ENCODE results near the gene HOXA7.

HOXA7 gene

DNA sequence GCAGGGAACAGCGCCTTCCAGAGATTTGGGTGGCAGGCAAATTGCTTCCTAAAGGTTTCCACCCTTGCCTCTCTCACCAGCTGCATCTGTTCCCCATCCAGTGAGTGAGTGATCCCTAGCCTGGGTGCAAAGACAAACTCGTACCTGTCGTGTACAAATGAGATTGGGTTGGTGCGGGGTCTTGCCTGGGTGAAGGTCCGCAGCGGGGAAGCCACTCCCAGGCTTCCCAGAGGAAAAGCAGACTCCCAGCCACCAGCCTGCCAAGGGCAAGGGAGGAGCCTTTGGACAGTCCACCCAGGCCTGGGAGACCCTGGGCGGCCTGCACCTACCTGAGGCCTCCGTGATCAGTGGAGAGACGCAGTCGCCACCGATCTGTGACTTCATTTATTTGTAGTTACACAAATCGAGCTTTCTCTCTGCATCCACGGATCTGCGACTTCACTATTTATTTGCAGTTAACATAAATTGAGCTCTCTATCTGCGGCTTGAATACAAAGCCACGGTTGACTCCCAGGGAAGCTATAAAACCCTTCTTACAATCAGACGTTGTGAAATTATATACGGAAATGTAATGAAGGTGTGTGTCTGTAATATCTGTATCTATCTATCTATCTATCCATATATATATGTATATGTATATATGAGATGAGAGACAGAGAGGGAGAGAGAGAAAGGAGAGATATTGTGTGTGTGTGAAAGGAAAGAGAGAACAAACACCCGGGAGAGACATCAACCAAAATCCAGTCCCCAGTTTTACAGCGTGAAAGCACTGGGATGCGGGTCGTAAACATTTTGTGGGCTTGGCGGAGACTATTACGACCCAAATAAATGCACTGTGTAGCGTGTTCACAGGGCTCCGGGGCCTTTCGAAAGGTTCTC, 3.0 kb upstream of the HOXA7 start:
- no peak for DNase-seq (ENCODE audit: low read depth, low spot score)

DNA sequence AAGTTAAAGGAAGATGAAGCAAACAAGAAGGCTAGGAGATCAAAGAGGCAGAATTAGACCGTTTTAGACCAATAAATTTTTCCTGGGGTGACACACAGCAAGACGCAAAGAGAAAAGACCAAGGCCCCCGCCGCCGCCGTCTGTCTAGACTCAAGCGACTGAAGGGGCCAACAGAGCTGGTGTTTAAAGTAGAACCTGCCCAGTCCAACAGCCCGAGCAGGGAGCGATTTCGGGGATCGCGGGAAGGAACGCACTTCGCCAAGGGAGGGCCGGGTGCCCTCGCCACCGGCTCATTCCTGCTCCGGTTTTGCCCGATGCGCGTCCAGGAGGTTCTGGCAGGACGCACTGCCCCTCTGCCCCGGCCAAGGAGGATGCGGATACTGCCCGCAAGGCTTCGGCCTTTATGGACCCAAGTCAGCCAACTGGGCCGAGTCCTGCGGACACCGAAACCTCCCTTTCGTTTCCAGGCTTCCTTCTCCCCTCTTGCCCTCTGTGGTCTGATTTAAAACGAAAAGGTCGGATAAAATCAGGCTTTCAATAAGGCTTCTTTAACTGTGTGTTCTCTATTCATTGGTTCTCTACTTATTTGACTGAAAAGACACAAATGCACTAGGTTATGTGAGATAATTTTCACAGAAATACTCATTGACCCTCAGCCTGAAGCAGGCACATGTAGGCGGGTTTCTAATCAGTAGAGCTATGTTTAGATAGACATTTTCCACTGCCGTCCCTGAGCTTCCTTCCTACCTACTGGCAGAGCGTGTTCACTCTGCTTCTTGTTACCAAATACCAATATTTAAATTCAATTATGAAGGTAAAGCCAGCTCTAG, 2.2 kb upstream of the HOXA7 start:
- no peak for DNase-seq (ENCODE audit: low read depth, low spot score)

GRCh38 chr7:27157702-27158431, 1.4 kb upstream of the HOXA7 start:
- no peak for DNase-seq (ENCODE audit: low read depth, low spot score)

DNA sequence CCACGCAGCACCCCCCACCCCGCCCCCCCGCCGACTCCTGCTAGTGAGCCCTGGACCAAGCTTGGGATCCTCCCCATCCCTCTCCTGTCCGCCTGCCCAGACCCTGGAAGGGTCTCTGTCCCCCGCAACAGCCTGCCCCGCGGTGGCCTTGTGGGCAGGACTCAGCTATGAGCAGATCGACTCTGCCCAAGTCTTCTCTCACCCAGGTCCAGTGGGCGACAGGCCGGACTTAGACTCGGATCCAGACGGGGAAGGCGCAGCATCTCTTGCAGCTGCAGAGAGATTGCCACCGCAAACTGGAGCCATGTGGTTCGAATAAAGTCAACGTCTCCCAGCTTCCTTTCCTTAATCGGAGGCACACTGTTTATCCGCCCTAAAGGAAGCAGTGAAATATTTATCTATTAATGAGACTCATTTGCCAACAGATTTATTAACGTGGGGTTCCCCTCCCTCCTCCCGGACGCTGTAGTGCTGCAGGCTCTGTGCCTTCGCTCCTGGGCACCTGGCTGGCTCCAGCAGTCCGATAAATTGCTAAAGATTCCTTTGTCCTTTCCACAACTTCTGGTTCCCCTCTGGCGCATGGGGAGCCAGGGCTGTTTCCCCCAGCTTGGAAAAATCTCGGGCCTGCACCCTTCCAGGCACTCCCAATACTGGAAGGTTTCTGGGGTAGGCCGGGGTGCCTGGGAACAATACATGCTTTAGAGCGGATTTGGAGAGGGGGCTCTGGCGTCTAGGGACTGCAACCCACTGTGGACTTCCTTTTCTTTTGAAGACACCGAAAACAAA, 634 bp upstream of the HOXA7 start:
- no peak for DNase-seq (ENCODE audit: low read depth, low spot score)

- no peak for DNase-seq (ENCODE audit: low read depth, low spot score)
Measured at GRCh38 chr7:27155816-27156507, 513 bp downstream of the HOXA7 start.

DNA sequence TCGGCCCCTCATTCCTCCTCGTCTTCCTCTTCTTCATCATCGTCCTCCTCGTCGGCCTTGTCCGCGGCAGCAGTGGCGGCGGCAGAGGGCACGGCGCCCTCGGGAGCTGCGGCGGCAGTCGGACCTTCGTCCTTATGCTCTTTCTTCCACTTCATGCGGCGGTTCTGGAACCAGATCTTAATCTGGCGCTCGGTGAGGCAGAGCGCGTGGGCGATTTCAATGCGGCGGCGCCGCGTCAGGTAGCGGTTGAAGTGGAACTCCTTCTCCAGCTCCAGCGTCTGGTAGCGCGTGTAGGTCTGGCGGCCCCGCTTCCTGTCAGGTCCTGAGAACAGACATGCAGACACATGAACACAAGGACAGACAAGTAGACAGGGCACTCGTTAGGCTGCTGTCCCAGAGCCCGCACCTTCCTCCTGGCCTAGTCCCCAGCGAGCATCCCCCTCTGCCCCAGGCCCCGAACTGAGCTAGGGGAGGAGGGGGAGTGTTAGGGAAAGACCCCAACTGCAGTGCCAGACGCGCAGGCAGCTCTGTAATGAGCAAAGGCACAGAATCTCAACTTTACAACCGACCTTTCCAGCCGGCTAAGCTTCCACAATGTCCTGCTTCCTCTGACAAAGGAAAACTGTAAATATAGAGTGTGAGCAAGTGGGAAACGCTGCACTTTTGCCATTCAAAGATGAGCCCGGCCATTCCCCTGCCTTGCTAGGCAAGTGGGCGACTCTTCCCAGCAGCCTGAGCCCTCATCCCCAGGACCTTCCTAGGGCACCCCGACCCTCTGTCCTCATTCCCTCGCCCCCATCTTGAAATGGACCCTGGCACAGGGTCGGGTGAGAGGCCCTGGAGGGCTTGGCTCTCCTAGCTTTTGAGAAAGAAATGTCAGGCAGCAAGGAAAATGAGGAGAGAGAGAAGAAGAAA, 1.3 kb downstream of the HOXA7 start:
- no peak for DNase-seq (ENCODE audit: low read depth, low spot score)

DNA sequence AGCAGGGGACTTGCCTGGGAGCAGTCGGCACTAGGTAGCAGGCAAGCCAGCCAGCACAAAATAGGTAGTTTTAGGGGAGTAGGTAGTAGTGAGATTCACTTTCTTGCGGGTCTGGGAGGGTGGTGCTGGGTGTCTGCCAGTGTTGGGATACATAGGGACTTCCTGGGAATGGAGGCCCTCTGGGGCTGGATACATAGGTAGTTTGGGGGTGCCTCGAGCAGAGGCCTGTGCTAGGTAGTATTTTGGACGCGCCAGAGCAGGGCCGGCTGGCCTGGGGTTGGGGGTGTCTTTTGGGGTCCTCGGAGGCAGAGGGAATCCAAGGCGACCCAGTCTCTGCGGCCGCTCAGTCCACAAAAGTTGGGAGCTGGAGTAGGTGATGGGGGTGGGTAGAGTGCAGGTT, 2.1 kb downstream of the HOXA7 start:
- DNase-seq (ENCODE audit: low read depth, low spot score): no peak

DNA sequence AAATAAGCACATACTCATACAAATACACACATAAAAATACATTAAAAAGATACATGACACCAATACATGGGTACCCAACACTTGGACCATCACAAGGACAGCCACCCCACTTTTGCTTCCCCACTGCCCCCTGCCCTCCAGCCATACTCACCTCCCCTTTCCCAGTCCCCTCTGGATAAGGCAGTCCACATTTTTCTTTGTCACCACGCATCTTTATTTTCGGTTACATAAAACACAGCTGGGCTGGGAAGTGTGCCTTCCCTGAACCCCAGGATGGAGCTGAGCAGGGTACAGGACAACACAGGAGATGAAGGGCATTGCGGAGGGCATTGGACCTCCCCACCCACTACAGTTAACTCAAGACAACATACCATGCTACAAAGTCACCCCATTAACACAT, 2.9 kb downstream of the HOXA7 start:
- DNase-seq (ENCODE audit: low read depth, low spot score): no peak

- no peak for DNase-seq (ENCODE audit: low read depth, low spot score)
Measured at GRCh38 chr7:27152816-27153442, 3.5 kb downstream of the HOXA7 start.

DNA sequence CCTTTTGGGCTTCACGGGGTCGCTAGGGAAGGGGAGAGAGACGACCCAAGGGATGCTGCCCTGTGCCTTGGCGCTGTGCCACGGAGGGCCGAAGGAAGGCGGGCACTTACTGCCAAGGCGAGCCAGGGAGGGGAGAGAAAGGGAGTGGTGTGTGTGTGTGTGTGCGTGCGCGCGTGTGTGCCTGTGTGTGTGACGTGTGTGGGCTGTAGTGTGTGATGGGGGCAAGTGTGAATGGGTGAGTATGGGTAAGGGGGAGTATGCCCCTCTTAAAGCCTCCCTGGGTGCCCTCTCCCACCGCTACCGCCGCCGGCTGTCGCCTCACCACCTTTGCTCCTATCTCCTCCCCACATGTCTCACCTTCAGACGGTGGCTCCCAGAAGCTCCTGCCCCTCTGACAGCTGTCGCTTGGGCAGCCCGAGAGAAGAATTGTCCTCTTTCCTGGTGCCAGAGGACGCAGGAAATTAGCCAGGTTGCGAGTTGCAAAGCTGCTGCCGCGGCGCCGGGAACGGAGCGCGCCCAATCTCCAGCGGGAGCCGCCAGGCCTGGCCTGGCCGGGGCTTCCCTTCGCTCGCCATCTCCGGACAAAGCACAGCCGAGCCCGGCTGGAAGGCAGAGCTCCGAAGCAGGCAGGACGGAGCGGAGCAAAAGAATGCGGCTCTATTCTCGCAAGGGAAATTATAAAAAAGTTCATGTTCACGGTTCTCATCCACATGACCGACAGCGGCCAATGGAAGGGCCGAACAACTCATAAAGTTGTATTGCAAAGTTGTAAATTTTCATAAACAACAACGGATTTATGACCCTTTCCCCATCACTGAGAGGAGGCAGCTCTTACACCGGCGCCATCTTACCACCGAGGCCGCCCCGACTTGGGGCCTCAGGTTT, 4.3 kb downstream of the HOXA7 start, which contains the start of gene HOXA3:
Gene HOXA3 (minus strand): TSS at position 653 of the 885 bp plus-strand sequence. CDS start 41,943 bp downstream, outside the sequence.
- DNase-seq (ENCODE audit: low read depth, low spot score): no peak

DNA sequence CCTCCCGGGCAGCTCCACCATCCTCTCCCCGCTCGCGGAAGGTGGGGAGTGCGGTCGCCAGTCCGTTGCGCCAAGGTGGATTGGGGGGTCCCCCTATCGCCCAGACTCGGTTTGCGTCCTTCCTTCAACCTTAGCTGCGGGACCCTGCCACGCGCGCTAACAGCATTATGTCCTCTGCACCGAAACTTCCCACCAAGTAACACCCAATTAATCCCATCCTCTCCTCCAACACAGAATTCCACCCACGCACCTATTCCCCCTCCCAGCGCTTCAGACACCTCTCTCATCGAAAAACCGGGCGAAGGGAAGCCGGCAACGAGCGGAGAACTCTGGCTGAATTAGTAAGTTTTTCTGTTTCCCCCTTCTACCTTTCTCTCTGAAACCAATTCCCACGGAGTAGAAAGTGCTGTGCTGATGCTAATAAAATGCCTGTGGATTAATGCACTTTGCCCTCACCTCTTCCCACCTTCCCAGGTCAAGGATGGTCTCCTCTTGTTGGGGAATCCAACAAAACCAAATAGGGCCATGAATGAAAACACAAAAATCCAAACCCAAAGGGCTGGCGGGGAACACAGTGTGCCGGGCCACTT, 5.0 kb downstream of the HOXA7 start:
- no peak for DNase-seq (ENCODE audit: low read depth, low spot score)

- DNase-seq (ENCODE audit: low read depth, low spot score): no peak
Measured at GRCh38 chr7:27150568-27151340, 5.7 kb downstream of the HOXA7 start.

DNA sequence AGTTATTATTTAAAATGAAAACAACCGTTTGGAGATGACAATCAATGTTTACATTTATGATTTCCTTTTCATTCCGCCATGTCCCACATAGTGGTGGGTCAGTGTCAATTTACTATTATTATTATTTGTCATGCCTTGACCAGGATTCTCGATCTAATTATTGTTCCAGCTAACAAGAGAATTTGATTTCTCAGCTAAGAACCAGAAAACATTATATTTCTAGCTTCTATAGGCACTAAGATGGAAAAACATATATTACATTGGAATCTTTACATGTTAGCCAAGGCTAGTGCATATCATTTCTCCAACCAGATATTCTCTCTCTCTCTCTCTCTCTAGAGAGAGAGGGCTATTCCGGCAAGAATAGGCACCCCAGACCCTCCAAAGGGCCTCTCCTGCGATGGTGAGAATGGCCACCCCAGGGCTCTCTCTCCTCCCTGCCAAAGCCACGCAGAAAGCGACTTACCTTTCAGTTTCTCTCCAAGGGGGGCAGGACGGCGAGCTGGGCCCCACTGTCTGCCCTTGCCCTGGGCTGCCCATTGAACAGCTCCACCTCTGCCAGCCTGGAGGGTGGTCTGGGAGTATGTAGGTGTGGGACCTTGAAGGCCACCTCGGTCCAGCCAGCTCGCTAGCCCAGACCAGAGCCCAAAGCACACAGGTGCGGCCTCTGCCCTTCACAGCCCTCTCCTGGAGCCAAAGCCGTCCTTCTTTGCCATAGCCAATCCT, 6.5 kb downstream of the HOXA7 start:
- no peak for DNase-seq (ENCODE audit: low read depth, low spot score)

DNA sequence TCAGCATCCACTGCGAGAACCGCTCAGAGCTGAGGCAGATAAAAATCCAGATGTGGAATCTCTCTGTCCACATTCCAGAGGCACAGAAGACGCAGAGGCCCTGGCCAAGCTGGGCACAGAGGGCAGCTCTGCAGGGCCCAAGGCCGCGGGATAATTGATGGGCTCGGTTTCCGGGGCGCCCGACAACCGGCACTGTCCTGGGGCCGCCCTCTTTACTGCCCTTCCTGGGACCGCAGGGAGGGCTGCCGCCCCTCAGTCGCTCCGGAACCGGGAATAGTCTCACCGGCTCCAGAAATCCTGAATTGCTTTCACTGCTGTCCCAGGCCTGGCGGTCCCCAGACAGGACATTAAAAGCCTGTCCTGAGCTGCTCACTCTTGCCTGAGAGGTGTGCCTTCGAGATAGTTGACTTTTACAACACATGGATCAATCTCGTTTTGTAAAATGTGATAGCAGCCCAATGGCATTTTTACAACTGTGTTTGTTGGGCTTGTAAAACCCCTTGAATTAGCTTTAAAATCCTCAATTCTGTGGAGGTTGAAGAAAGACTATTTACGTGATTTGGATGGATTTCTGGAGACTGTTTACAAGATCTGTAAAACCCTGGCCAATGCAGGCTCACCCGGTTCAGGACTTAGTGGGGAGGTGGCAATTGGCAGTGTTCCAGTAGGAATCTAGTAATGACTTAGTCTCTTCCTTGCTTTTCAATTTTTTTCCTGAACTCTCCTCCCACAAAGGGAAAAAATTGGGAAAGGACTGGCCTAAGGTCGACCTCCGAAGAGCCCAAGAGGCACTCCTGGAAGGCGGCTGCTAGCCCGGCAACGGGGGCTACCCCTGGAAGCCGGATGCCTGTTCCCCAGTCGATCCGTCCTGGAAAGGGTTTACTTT, 7.5 kb downstream of the HOXA7 start:
- DNase-seq (ENCODE audit: low read depth, low spot score): no peak
